ENCODE measurements around the gene CRLF2. TPM values are rescaled to one million over a fixed set of nuclear protein-coding genes. Genes with fewer than 3 reads are reported as not detected.
"Not testable (repeated sequence)": the region's sequence is repeated elsewhere in the genome, so short reads cannot be mapped to it uniquely, and the experiment has no call there.

CRLF2 gene
- total and polyA plus RNA-seq, 12 donors: not detected

DNA sequence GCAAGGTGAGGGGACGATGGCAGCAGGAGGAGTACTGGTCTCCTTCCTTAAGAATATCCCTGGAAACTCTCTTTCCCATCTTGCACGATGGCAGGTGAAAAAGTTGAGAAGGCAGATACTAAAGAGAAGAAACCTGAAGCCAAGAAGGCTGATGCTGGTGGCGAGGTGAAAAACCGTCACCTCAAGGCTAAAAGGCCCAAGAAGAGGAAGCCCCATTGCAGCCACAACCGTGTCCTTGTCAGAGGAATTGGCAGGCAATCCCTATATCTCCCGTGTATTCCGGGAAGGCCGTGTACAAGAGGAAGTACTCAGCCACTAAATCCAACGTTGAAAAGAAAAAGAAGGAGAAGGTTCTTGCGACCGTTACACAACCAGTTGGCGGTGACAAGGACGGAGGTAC, 40.0 kb downstream of the CRLF2 start:
- TF ChIP-seq, protein P1, sequence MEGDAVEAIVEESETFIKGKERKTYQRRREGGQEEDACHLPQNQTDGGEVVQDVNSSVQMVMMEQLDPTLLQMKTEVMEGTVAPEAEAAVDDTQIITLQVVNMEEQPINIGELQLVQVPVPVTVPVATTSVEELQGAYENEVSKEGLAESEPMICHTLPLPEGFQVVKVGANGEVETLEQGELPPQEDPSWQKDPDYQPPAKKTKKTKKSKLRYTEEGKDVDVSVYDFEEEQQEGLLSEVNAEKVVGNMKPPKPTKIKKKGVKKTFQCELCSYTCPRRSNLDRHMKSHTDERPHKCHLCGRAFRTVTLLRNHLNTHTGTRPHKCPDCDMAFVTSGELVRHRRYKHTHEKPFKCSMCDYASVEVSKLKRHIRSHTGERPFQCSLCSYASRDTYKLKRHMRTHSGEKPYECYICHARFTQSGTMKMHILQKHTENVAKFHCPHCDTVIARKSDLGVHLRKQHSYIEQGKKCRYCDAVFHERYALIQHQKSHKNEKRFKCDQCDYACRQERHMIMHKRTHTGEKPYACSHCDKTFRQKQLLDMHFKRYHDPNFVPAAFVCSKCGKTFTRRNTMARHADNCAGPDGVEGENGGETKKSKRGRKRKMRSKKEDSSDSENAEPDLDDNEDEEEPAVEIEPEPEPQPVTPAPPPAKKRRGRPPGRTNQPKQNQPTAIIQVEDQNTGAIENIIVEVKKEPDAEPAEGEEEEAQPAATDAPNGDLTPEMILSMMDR (IDR thresholded peaks at IDR 0.05): no peak
- TF ChIP-seq POLR2A (IDR thresholded peaks at IDR 0.05): no peak
- DNase-seq: peak in 2 of 7 donors; percentile 7 to 45

GRCh38 chrX:1171915-1172314, 40.5 kb downstream of the CRLF2 start:
- H3K9me3 ChIP-seq (replicated peaks in 1 of 3); H3K36me3 ChIP-seq (replicated peaks in 1 of 2); H3K4me3 ChIP-seq; H3K27ac ChIP-seq; intact Hi-C loops (cut with DNase I); H3K27me3 ChIP-seq; H3K4me1 ChIP-seq (replicated peaks in 1 of 2): not testable (repeated sequence)
- 61 to 82% (median 79%) methylated on average over 13 of the region's 13 CpGs for WGBS, 4 donors
- DNase-seq: peak in 1 of 7 donors; percentile 9

More for the DNA sequence above, 40.0 kb downstream of the CRLF2 start:
- H3K4me1 ChIP-seq (replicated peaks in 1 of 2): no peaks in the 10 kb centered on the region
- H3K27ac ChIP-seq: no peak overlapping the region
- WGBS, 4 donors: 17 to 25% (median 19%) methylated on average over 13 of the region's 13 CpGs
- H3K4me3 ChIP-seq: no peak overlapping the region
- H3K36me3 ChIP-seq (replicated peaks in 1 of 2): no peaks in the 10 kb centered on the region
- no peaks in the 10 kb centered on the region for H3K9me3 ChIP-seq (replicated peaks in 1 of 3)
- intact Hi-C loops (cut with DNase I): no loop called here
- H3K27me3 ChIP-seq: peaks cover 6% of the 10 kb centered on the region

GRCh38 chrX:1170243-1170642, 42.2 kb downstream of the CRLF2 start:
- TF ChIP-seq, protein P1 (IDR thresholded peaks at IDR 0.05): no peak
- no peak for TF ChIP-seq POLR2A (IDR thresholded peaks at IDR 0.05)
- no peaks in the 10 kb centered on the region for H3K36me3 ChIP-seq (replicated peaks in 1 of 2)
- no peak overlapping the region for H3K4me3 ChIP-seq
- no peaks in the 10 kb centered on the region for H3K9me3 ChIP-seq (replicated peaks in 1 of 3)
- peaks cover 6% of the 10 kb centered on the region for H3K27me3 ChIP-seq
- intact Hi-C loops (cut with DNase I): no loop called here
- H3K27ac ChIP-seq: no peak overlapping the region
- H3K4me1 ChIP-seq (replicated peaks in 1 of 2): no peaks in the 10 kb centered on the region
- peak in 1 of 7 donors; percentile 27 for DNase-seq
- 43 to 57% (median 50%) methylated on average over 11 of the region's 11 CpGs for WGBS, 4 donors

DNA sequence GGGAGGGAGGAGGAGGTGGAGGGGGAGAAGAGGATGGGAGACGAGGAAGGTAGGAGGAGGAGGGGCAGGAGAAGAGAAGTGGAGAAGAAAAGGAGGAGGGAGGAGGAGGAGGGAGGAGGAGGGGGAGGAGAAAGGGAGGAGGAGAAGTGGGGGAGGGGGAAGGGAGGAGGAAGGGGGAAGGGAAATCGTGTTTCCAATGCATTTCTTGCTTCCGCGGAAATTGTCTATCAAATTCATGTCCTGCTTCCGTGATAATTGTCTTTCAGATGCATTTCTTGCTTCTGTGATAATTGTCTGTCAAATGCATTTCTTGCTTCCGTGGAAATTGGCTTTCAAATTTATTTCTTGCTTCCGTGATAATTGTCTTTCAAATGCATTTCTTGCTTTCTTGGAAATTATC, 43.3 kb downstream of the CRLF2 start:
- DNase-seq: no peak
- Histone ChIP-seq H3K36me3 (replicated peaks in 1 of 2) (no peaks in the 10 kb centered on the region), H3K9me3 (replicated peaks in 1 of 3) (no peaks in the 10 kb centered on the region), H3K4me3 (no peak overlapping the region), H3K4me1 (replicated peaks in 1 of 2) (no peaks in the 10 kb centered on the region), H3K27ac (no peak overlapping the region), H3K27me3 (no peaks in the 10 kb centered on the region)
- no peak for TF ChIP-seq POLR2A (IDR thresholded peaks at IDR 0.05)
- TF ChIP-seq, protein P1 (IDR thresholded peaks at IDR 0.05): no peak
- 60 to 73% (median 65%) methylated on average over 6 to 7 of the region's 7 CpGs for WGBS, 4 donors
- intact Hi-C loops (cut with DNase I): no loop called here

- Histone ChIP-seq H3K36me3 (replicated peaks in 1 of 2) (no peaks in the 10 kb centered on the region), H3K4me3 (no peak overlapping the region), H3K27ac (no peak overlapping the region), H3K27me3 (no peaks in the 10 kb centered on the region), H3K9me3 (replicated peaks in 1 of 3) (no peaks in the 10 kb centered on the region), H3K4me1 (replicated peaks in 1 of 2) (no peaks in the 10 kb centered on the region)
- intact Hi-C loops (cut with DNase I): no loop called here
- WGBS, 4 donors: 92 to 97% (median 93%) methylated on average over 3 of the region's 3 CpGs
- DNase-seq: no peak
- no peak for TF ChIP-seq POLR2A (IDR thresholded peaks at IDR 0.05)
- TF ChIP-seq, protein P1 (IDR thresholded peaks at IDR 0.05): no peak
Observed at GRCh38 chrX:1167918-1168481, 44.4 kb downstream of the CRLF2 start.
